H1 (cell line): Measurements from ENCODE around the gene MRFAP1L1. TPM values are rescaled to one million over a fixed set of nuclear protein-coding genes. Genes with fewer than 3 reads are reported as not detected.

ENCODE experiments used
- CTCF ChIA-PET: fragments of 300-600 bp; sonication (Branson Sonifier 250); formaldehyde crosslinking; loops from one replicate; lab custom pipeline; 2021; ENCODE audit not compliant: partially characterized antibody; lab: Charles Lee
- POLR2A ChIA-PET: fragments of 300-600 bp; sonication (Branson Sonifier 250); formaldehyde crosslinking; loops from one replicate; lab custom pipeline; 2021; ENCODE audit warnings: inconsistent platforms; ENCODE audit not compliant: partially characterized antibody; lab: Charles Lee
- DNase-seq, 2 experiments: peaks; one replicate each; pipeline versions ENCODE4 v3.0.0 to v3.0.0-alpha.2; 2010 to 2022; ENCODE audit warnings: low spot score in 2 of 2, low read depth in 1 of 2, mixed read lengths in 1 of 2
- FAIRE-seq: peaks from 2 replicates; lab custom pipeline; 2011; peaks lifted over from hg19 to GRCh38; lab: Jason Lieb, UNC
- H2AFZ ChIP-seq: 2 replicates; pipeline ENCODE4 v1.8.1; 2012; ENCODE audit warnings: low read length, inconsistent platforms
- H2AK5ac ChIP-seq: 2 replicates; pipeline ENCODE4 v1.6.1; 2013; ENCODE audit warnings: low read depth, low read length
- H2BK120ac ChIP-seq: replicated peaks from 2 replicates; pipeline ENCODE3; 2013; ENCODE audit warnings: low read depth, low read length, inconsistent platforms
- H2BK12ac ChIP-seq: 2 replicates; pipeline ENCODE4 v1.6.1; 2013; ENCODE audit warnings: low read depth, low read length
- H2BK15ac ChIP-seq: 2 replicates; pipeline ENCODE4 v1.6.1; 2013; ENCODE audit warnings: low read length
- H2BK20ac ChIP-seq: 2 replicates; pipeline ENCODE4 v1.6.1; 2013; ENCODE audit warnings: low read length
- H2BK5ac ChIP-seq: 2 replicates; pipeline ENCODE4 v1.6.1; 2013; ENCODE audit warnings: low read depth, low read length
- H3K14ac ChIP-seq: 2 replicates; pipeline ENCODE4 v1.6.1; 2013; ENCODE audit warnings: inconsistent platforms; ENCODE audit not compliant: insufficient read length
- H3K18ac ChIP-seq: 2 replicates; pipeline ENCODE4 v1.6.1; 2013; ENCODE audit warnings: low read length; ENCODE audit errors: extremely low read depth
- H3K23ac ChIP-seq: 2 replicates; pipeline ENCODE4 v1.6.1; 2013; ENCODE audit warnings: inconsistent platforms; ENCODE audit not compliant: insufficient read length
- H3K23me2 ChIP-seq: 2 replicates; pipeline ENCODE4 v1.6.1; 2013; ENCODE audit warnings: low read depth, low read length
- H3K27ac ChIP-seq: 2 replicates; pipeline ENCODE4 v1.6.1; 2011; ENCODE audit warnings: low read depth, low read length, inconsistent platforms
- H3K27me3 ChIP-seq, 4 experiments: replicated peaks in 1 of 4; 1 replicate in 1 of 4; 2 replicates in 3 of 4; pipeline versions ENCODE4 v1.6.1 to v1.8.1; 2011 to 2013; ENCODE audit warnings: low read length in 3 of 4, mild to moderate bottlenecking in 3 of 4, inconsistent platforms in 2 of 4, mixed read lengths in 2 of 4, moderate library complexity in 1 of 4; ENCODE audit not compliant: control insufficient read depth in 3 of 4, insufficient read depth in 3 of 4; ENCODE audit errors: extremely low read depth in 1 of 4
- H3K36me3 ChIP-seq, 4 experiments: 2 replicates each; pipeline versions ENCODE4 v1.6.1 to v1.8.1; 2011 to 2013; ENCODE audit warnings: mild to moderate bottlenecking in 4 of 4, low read length in 3 of 4, moderate library complexity in 2 of 4, control low read depth in 1 of 4, inconsistent platforms in 1 of 4; ENCODE audit not compliant: insufficient read depth in 4 of 4, control insufficient read depth in 2 of 4
- H3K4ac ChIP-seq: replicated peaks from 2 replicates; pipeline ENCODE3; 2013; ENCODE audit warnings: low read length, low read depth, mixed read lengths, inconsistent platforms; ENCODE audit not compliant: insufficient read length
- H3K4me1 ChIP-seq, 4 experiments: replicated peaks in 1 of 4; 1 replicate in 1 of 4; 2 replicates in 3 of 4; pipeline versions ENCODE4 v1.6.1 to v1.8.1; 2011 to 2013; ENCODE audit warnings: low read length in 3 of 4, inconsistent platforms in 2 of 4, mixed read lengths in 1 of 4; ENCODE audit not compliant: insufficient read depth in 4 of 4, control insufficient read depth in 3 of 4
- H3K4me2 ChIP-seq, 2 experiments: 2 replicates each; pipeline versions ENCODE4 v1.6.1 to v1.8.1; 2011 to 2013; ENCODE audit warnings: low read depth in 2 of 2, low read length in 2 of 2, control low read depth in 1 of 2, inconsistent platforms in 1 of 2, mild to moderate bottlenecking in 1 of 2; ENCODE audit not compliant: insufficient read depth in 1 of 2
- H3K4me3 ChIP-seq, 4 experiments: fragments of 200-600, 300-600 bp in 1 of 4; sonication (generic), shearing (Covaris generic), sonication (Bioruptor Twin) in 1 of 4; 2 replicates each; pipeline versions ENCODE4 v1.5.1 to v1.8.1; 2011 to 2016; ENCODE audit warnings: low read length in 4 of 4, low read depth in 3 of 4, control low read depth in 2 of 4, inconsistent platforms in 2 of 4, mild to moderate bottlenecking in 2 of 4, mixed read lengths in 1 of 4, moderate library complexity in 1 of 4; ENCODE audit not compliant: insufficient read depth in 2 of 4; ENCODE audit errors: extremely low read depth in 1 of 4
- H3K56ac ChIP-seq: replicated peaks from 2 replicates; pipeline ENCODE3; 2013; ENCODE audit warnings: low read depth, mild to moderate bottlenecking, mixed read lengths, low read length, inconsistent platforms; ENCODE audit not compliant: insufficient read length
- H3K79me1 ChIP-seq: 2 replicates; pipeline ENCODE4 v1.6.1; 2013; ENCODE audit warnings: low read depth, low read length, control low read depth
- H3K79me2 ChIP-seq, 2 experiments: 2 replicates each; pipeline versions ENCODE4 v1.6.1 to v1.8.1; 2012 to 2013; ENCODE audit warnings: low read length in 2 of 2, mild to moderate bottlenecking in 2 of 2, inconsistent platforms in 1 of 2; ENCODE audit not compliant: insufficient read depth in 2 of 2, control insufficient read depth in 1 of 2
- H3K9ac ChIP-seq, 4 experiments: replicated peaks in 1 of 4; 1 replicate in 1 of 4; 2 replicates in 3 of 4; pipeline versions ENCODE4 v1.6.1 to v1.8.1; 2011 to 2013; ENCODE audit warnings: low read depth in 3 of 4, low read length in 3 of 4, control low read depth in 2 of 4, mild to moderate bottlenecking in 2 of 4, moderate library complexity in 2 of 4, inconsistent platforms in 1 of 4; ENCODE audit errors: extremely low read depth in 1 of 4
- H3K9me3 ChIP-seq, 2 experiments: 2 replicates each; pipeline versions ENCODE4 v1.6.1 to v1.8.1; 2012 to 2013; ENCODE audit warnings: mild to moderate bottlenecking in 2 of 2, moderate library complexity in 2 of 2, control low read depth in 1 of 2, inconsistent platforms in 1 of 2, low read depth in 1 of 2, low read length in 1 of 2, mixed read lengths in 1 of 2; ENCODE audit not compliant: insufficient read depth in 2 of 2
- H4K20me1 ChIP-seq, 2 experiments: replicated peaks in 1 of 2; 2 replicates each; pipeline versions ENCODE3 to v1.8.1; 2011 to 2013; ENCODE audit warnings: inconsistent platforms in 2 of 2, low read length in 2 of 2, mild to moderate bottlenecking in 1 of 2; ENCODE audit not compliant: insufficient read depth in 2 of 2, control insufficient read depth in 1 of 2
- H4K5ac ChIP-seq: 2 replicates; pipeline ENCODE4 v1.6.1; 2013; ENCODE audit warnings: low read length, low read depth, mixed read lengths, inconsistent platforms; ENCODE audit not compliant: insufficient read length
- H4K8ac ChIP-seq: 2 replicates; pipeline ENCODE4 v1.8.0; 2013; ENCODE audit warnings: mild to moderate bottlenecking, moderate library complexity, low read length, inconsistent platforms; ENCODE audit not compliant: insufficient read depth; ENCODE audit errors: extremely low read depth
- H4K91ac ChIP-seq: replicated peaks from 2 replicates; pipeline ENCODE3; 2013; ENCODE audit warnings: low read length, mixed read lengths, inconsistent platforms; ENCODE audit not compliant: insufficient read length
- CEBPB ChIP-seq: IDR thresholded peaks from 2 replicates; pipeline ENCODE4 v1.6.1; 2012; ENCODE audit warnings: low read depth, low read length
- CREB1 ChIP-seq: IDR thresholded peaks from 2 replicates; pipeline ENCODE4 v1.6.1; 2012; ENCODE audit warnings: inconsistent platforms
- FOSL1 ChIP-seq: IDR thresholded peaks from 2 replicates; pipeline ENCODE4 v1.6.1; 2011; ENCODE audit warnings: mild to moderate bottlenecking, low read depth, low read length, moderate library complexity; ENCODE audit not compliant: insufficient read depth
- GTF2F1 ChIP-seq: IDR thresholded peaks from 2 replicates; pipeline ENCODE4 v1.6.1; 2012; ENCODE audit warnings: low read depth, low read length, improper control_type of control experiment, borderline replicate concordance
- KDM4A ChIP-seq: IDR thresholded peaks from one replicate; pipeline ENCODE4 v1.7.1; 2012; ENCODE audit warnings: low read depth, mild to moderate bottlenecking, moderate library complexity, low read length, inconsistent platforms; ENCODE audit not compliant: severe bottlenecking
- NANOG ChIP-seq: IDR thresholded peaks from 2 replicates; pipeline ENCODE4 v1.6.1; 2011; ENCODE audit warnings: low read length, low read depth, mild to moderate bottlenecking, inconsistent platforms; ENCODE audit not compliant: insufficient read depth, poor library complexity, severe bottlenecking
- POU5F1 ChIP-seq: IDR thresholded peaks from 2 replicates; pipeline ENCODE4 v1.6.1; 2011; ENCODE audit warnings: low read depth, mild to moderate bottlenecking, low read length, moderate library complexity
- RXRA ChIP-seq: IDR thresholded peaks from 2 replicates; pipeline ENCODE4 v1.6.1; 2011; ENCODE audit warnings: low read depth, mild to moderate bottlenecking, low read length, moderate library complexity; ENCODE audit not compliant: insufficient read depth
- SIN3A ChIP-seq, 2 experiments: IDR thresholded peaks in 1 of 2; conservative IDR thresholded peaks in 1 of 2; 2 replicates each; pipeline ENCODE4 v1.6.1; 2011 to 2012; ENCODE audit warnings: low read length in 2 of 2, improper control_type of control experiment in 1 of 2, low read depth in 1 of 2, mild to moderate bottlenecking in 1 of 2
- SUZ12 ChIP-seq: fragments of 200-600 bp; sonication (generic); IDR thresholded peaks from 2 replicates; pipeline ENCODE4 v1.6.1; 2012; ENCODE audit warnings: mild to moderate bottlenecking, inconsistent platforms, low read length, moderate library complexity, mixed read lengths
- TBP ChIP-seq: IDR thresholded peaks from 2 replicates; pipeline ENCODE4 v1.6.1; 2011; ENCODE audit warnings: low read depth, low read length, improper control_type of control experiment
- WGBS, 2 experiments: shearing (Covaris generic) in 1 of 2; methylation state at CpG; one replicate each; pipeline versions ENCODE4 v1.1.6 to v1.1.7; 2013 to 2015; ENCODE audit warnings: low lambda C conversion rate in 2 of 2, mixed read lengths in 2 of 2, inconsistent platforms in 1 of 2, low coverage in 1 of 2, missing lambda C conversion rate in 1 of 2; ENCODE audit not compliant: insufficient replicate concordance in 2 of 2, insufficient coverage in 1 of 2, insufficient read length in 1 of 2; ENCODE audit errors: extremely low coverage in 1 of 2, missing lambda C conversion rate in 1 of 2; 5-methylcytosine and 5-hydroxymethylcytosine counted together
- polyA plus RNA-seq, 7 experiments: library from polyadenylated mRNA; depleted of rRNA in 3 of 7; stranded (reverse) in 5 of 7; unstranded in 2 of 7; fragments of >200 nt in 5 of 7; fragments of 200-250 nt in 2 of 7; gene quantifications; 1 replicate in 5 of 7; 2 replicates in 1 of 7; 4 replicates in 1 of 7; pipeline versions ENCODE4 v1.2.1 to v1.2.3, GENCODE V29; 2011 to 2013; ENCODE audit warnings: missing spikeins in 2 of 7, mixed read lengths in 2 of 7
- total RNA-seq: library from RNA; stranded (reverse); fragmentation: NEBNext Ultra II Directional; extraction: Animal tissue kit (Norgen Biotek cat#: 25700); gene quantifications from 2 replicates; pipeline ENCODE4 v1.2.1, GENCODE V29; 2021
- TF ChIP-seq, protein P1 (sequence below): IDR thresholded peaks from 2 replicates; pipeline ENCODE4 v1.6.1; 2011; ENCODE audit warnings: low read depth, mild to moderate bottlenecking, low read length; ENCODE audit not compliant: insufficient read depth

Gene MRFAP1L1
- total and polyA plus RNA-seq, 2 of the 8 experiments (the other 6 are each of a cell fraction or from before 2014, with no cell fraction given), result 26.8 to 54.3 TPM

DNA sequence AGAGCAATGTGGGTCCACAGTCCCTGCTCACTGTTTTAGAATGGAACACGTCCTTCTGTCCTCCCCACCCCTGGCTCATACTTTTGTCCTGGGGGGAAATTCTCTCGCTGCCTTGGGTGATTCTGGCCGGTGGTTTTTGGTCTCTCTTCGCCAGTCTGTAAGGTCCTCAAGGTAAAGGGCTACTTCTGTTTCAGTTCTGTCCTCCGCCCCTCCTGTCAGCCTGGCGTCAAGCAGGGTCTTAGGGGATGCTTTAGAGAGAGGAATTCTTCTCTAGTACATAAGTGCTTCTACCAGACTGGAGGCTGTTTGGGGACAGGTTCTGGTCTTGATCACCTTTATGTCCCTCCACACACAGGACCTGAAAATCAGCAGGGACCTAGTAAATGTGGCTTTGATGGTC lies 617 bp upstream of the MRFAP1L1 start:
- Histone ChIP-seq H3K4me1 (peaks cover 0 to 18% (median 5%) of the 10 kb centered on the region in 4 experiments; a peak in 5 of 7 replicates), H2BK5ac (no peak overlapping the region), H4K91ac (peak overlapping the region; percentile 44), H3K9ac (peak overlapping the region in 3 of 4 experiments; percentile 4 to 81 (median 9); a peak in 3 of 7 replicates), H3K79me2 (peaks cover 24 to 43% of the 10 kb centered on the region in 2 experiments), H2BK15ac (no peak overlapping the region), H3K9me3 (no peaks in the 10 kb centered on the region), H3K23ac (no peak overlapping the region), H3K36me3 (peaks cover 0 to 17% (median 0%) of the 10 kb centered on the region in 4 experiments; a peak in 2 of 8 replicates), H2BK20ac (no peak overlapping the region), H2AK5ac (no peak overlapping the region; the same call in 1 of the 2 replicates), H2BK12ac (no peak overlapping the region), H3K18ac (no peak overlapping the region), H3K27me3 (no peaks in the 10 kb centered on the region; a peak in 3 of 7 replicates), H2AFZ (peak overlapping the region; percentile 90), H3K56ac (no peak overlapping the region), H3K23me2 (peaks cover 14% of the 10 kb centered on the region), H2BK120ac (no peak overlapping the region), H4K20me1 (peaks cover 0 to 7% of the 10 kb centered on the region in 2 experiments), H4K8ac (no peak overlapping the region), H3K4ac (no peak overlapping the region), H3K4me2 (peak overlapping the region; percentile 96 to 97), H3K4me3 (peak overlapping the region; percentile 87 to 98 (median 90)), H3K79me1 (peaks cover 9% of the 10 kb centered on the region), H4K5ac (peak overlapping the region; percentile 18), H3K27ac (no peak overlapping the region), H3K14ac (no peak overlapping the region)
- no peak for FAIRE-seq
- ChIA-PET POLR2A (interaction anchor here (0.7 to 1.3 kb wide), 3 partner anchors 22 to 580 kb away, joined by 3 read pairs; a partner anchor contains a TSS), CTCF (interaction anchor here (1.0 to 1.7 kb wide), 3 partner anchors 16 to 163 kb away, joined by 3 to 6 read pairs (median 4); partner anchors contain the start of gene S100P)
- no peak for DNase-seq
- 16% methylated on average over 6 of the region's 6 CpGs; no CpG with 5 or more reads in 1 of the 2 experiments for WGBS, 2 experiments
- TF ChIP-seq KDM4A (no peak), FOSL1 (no peak), GTF2F1 (no peak), NANOG (no peak), CEBPB (no peak), RXRA (no peak), SIN3A (conservative IDR thresholded peaks at IDR 0.05 in 1 of 2, IDR thresholded peaks at IDR 0.05 in 1 of 2; ENCODE audit: low read depth in 1 of 2, low read length in 2 of 2) (no peak), CREB1 (no peak), SUZ12 (no peak), POU5F1 (no peak), TBP (no peak)
- TF ChIP-seq, protein P1, sequence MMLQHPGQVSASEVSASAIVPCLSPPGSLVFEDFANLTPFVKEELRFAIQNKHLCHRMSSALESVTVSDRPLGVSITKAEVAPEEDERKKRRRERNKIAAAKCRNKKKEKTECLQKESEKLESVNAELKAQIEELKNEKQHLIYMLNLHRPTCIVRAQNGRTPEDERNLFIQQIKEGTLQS, result no peak
